K562 (cell line): ENCODE measurements around the gene VEGFA. TPM values are rescaled to one million over a fixed set of nuclear protein-coding genes. Genes with fewer than 3 reads are reported as not detected.

ENCODE experiments used
- ARHGAP35 ChIP-seq: fragments of 450-650 bp; IDR thresholded peaks from 2 replicates; pipeline ENCODE4 v1.6.1; 2018; ENCODE audit not compliant: partially characterized antibody
- CCNT2 ChIP-seq: IDR thresholded peaks from 2 replicates; pipeline ENCODE4 v1.6.1; 2011; ENCODE audit warnings: borderline replicate concordance, low read depth, mild to moderate bottlenecking, moderate library complexity, mixed read lengths, low read length; ENCODE audit not compliant: insufficient read length; ENCODE audit errors: extremely low read depth
- ESRRB ChIP-seq: fragments of 250-450 bp; sonication (Bioruptor Pico); IDR thresholded peaks from 2 replicates; pipeline ENCODE4 v1.5.0; 2020; ENCODE audit warnings: mild to moderate bottlenecking, moderate library complexity, borderline replicate concordance
- HDGF ChIP-seq: fragments of 450-650 bp; IDR thresholded peaks from 2 replicates; pipeline ENCODE4 v1.6.1; 2016
- MEF2D ChIP-seq: conservative IDR thresholded peaks from 2 replicates; pipeline ENCODE4 v1.6.1; 2016; ENCODE audit warnings: low read depth, missing genetic modification characterization, missing compliant biosample characterization
- NCOA2 ChIP-seq, 2 experiments: fragments of 450-650 bp; IDR thresholded peaks; 2 replicates each; pipeline ENCODE4 v1.6.1; 2018; ENCODE audit warnings: mild to moderate bottlenecking in 2 of 2, moderate library complexity in 1 of 2; ENCODE audit not compliant: partially characterized antibody in 2 of 2
- NUFIP1 ChIP-seq: fragments of 450-650 bp; IDR thresholded peaks from 2 replicates; pipeline ENCODE4 v1.6.1; 2018; ENCODE audit not compliant: partially characterized antibody
- PHTF2 ChIP-seq: fragments of 250-450 bp; sonication (Bioruptor Pico); IDR thresholded peaks from 2 replicates; pipeline ENCODE4 v1.5.0; 2021; ENCODE audit warnings: mild to moderate bottlenecking
- POLR2A ChIP-seq: fragments of 450-650 bp; conservative IDR thresholded peaks from 2 replicates; pipeline ENCODE4 v1.6.1; 2016
- PTTG1 ChIP-seq: fragments of 450-650 bp; IDR thresholded peaks from 2 replicates; pipeline ENCODE4 v1.6.1; 2016; ENCODE audit warnings: low read depth, mild to moderate bottlenecking, missing genetic modification characterization, missing compliant biosample characterization
- SMC3 ChIP-seq: conservative IDR thresholded peaks from 2 replicates; pipeline ENCODE4 v1.6.1; 2011; ENCODE audit warnings: low read depth, low read length, improper control_type of control experiment; ENCODE audit not compliant: insufficient read depth
- SNRNP70 ChIP-seq: fragments of 200-400 bp; formaldehyde crosslinking; optimal IDR thresholded peaks from 2 replicates; pipeline ENCODE3; 2017; ENCODE audit warnings: low read depth, low read length
- TCF7L2 ChIP-seq: fragments of 150-350 bp; IDR thresholded peaks from 2 replicates; pipeline ENCODE4 v1.6.1; 2016; ENCODE audit warnings: low read depth, mild to moderate bottlenecking, low read length, moderate library complexity
- TEAD4 ChIP-seq, 2 experiments: sonication (generic) in 1 of 2; formaldehyde crosslinking in 1 of 2; IDR thresholded peaks; 2 replicates each; pipeline versions ENCODE4 v1.6.1 to v1.8.0; 2012 to 2022; ENCODE audit warnings: borderline replicate concordance in 1 of 2, inconsistent platforms in 1 of 2, low read length in 1 of 2, mild to moderate bottlenecking in 1 of 2, missing genetic modification reagents in 1 of 2
- ZNF589 ChIP-seq: fragments of 200-800 bp; sonication (Bioruptor generic); IDR thresholded peaks from 2 replicates; pipeline ENCODE4 v1.6.1; 2016; ENCODE audit warnings: low read depth, missing genetic modification characterization, missing compliant biosample characterization
- ZNF644 ChIP-seq: fragments of 200-800 bp; sonication (Bioruptor generic); IDR thresholded peaks from 2 replicates; pipeline ENCODE4 v1.6.1; 2016; ENCODE audit warnings: low read depth, missing genetic modification characterization, missing compliant biosample characterization
- polyA plus RNA-seq, 8 experiments: library from polyadenylated mRNA; depleted of rRNA in 4 of 8; stranded (reverse) in 5 of 8; unstranded in 3 of 8; fragments of >200 nt; fragmentation: Nextera tagmentation in 2 of 8; fragmentation: Illumina TruSeq in 1 of 8; extraction: Ambion mirVana in 2 of 8; extraction: Trizol in 1 of 8; gene quantifications; 2 replicates each; pipeline versions ENCODE4 v1.2.1 to v1.2.3, GENCODE V29; 2011 to 2014; ENCODE audit warnings: inconsistent platforms in 1 of 8, missing spikeins in 1 of 8
- total RNA-seq, 7 experiments: library from RNA; depleted of rRNA in 6 of 7; stranded (reverse); fragments of >200 nt in 6 of 7; fragmentation: Illumina TruSeq in 2 of 7; extraction: Trizol in 2 of 7; gene quantifications; 2 replicates each; pipeline versions ENCODE4 v1.2.1 to v1.2.3, GENCODE V29; 2011 to 2021; ENCODE audit warnings: low replicate concordance in 1 of 7
- TF ChIP-seq, protein P1 (sequence below): fragments of 450-650 bp; formaldehyde crosslinking; IDR thresholded peaks from 2 replicates; pipeline ENCODE4 v1.4.0; 2020; ENCODE audit warnings: mild to moderate bottlenecking, moderate library complexity
- TF ChIP-seq, protein P2 (sequence below), 2 experiments: fragments of 150-350 bp in 1 of 2; IDR thresholded peaks; 2 replicates each; pipeline ENCODE4 v1.6.1; 2012 to 2016; ENCODE audit warnings: low read depth in 2 of 2, low read length in 2 of 2, mild to moderate bottlenecking in 1 of 2, moderate library complexity in 1 of 2
- TF ChIP-seq, protein P3 (sequence below): sonication (generic); formaldehyde crosslinking; IDR thresholded peaks from 2 replicates; pipeline ENCODE4 v1.5.0; 2020; ENCODE audit warnings: missing genetic modification reagents
- TF ChIP-seq, protein P4 (sequence below), 2 experiments: fragments of 450-650 bp; conservative IDR thresholded peaks; 2 replicates each; pipeline ENCODE4 v1.6.1; 2017; ENCODE audit warnings: mild to moderate bottlenecking in 2 of 2, moderate library complexity in 2 of 2

VEGFA gene
- total and polyA plus RNA-seq, 9 of the 15 experiments (the other 6 are each of a cell fraction or from before 2014, with no cell fraction given) = 14.0 to 271 (median 124) TPM

DNA sequence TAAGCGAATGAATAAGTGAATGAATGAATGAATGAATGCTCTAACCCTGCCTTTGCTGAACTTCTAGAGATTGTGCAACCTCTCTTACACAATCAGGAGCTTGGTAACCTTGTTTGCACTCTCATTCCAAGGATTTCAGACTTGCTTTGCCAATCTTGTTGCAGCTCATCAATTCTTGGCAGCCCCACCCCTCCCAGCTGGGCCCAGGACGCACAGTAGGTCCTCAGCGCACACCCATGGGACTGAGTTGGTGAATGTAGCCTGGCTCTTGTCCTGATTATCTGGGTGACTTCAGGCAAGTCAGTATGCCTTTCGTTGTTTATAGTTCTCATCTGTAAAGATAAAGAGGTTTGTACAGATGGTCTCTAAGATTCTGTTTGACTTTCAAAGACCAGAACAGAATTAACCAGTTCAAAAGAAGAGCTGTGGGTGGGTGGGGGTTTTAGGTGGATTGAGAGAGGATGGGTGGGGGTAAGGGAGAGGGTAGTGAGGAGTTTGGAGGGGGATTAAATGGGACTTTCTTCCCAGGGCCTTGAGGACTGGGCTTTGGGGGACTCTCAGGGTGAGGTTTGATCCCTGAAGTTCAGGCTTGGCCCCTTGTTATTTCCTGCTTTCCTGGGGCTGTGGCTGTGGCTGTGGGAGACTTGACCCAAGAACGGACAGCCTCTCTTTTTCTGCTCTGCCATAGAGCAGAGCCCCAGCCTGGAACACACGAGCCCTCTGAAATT lies 33.2 kb downstream of the VEGFA start (continued):
- TF ChIP-seq, protein P1, sequence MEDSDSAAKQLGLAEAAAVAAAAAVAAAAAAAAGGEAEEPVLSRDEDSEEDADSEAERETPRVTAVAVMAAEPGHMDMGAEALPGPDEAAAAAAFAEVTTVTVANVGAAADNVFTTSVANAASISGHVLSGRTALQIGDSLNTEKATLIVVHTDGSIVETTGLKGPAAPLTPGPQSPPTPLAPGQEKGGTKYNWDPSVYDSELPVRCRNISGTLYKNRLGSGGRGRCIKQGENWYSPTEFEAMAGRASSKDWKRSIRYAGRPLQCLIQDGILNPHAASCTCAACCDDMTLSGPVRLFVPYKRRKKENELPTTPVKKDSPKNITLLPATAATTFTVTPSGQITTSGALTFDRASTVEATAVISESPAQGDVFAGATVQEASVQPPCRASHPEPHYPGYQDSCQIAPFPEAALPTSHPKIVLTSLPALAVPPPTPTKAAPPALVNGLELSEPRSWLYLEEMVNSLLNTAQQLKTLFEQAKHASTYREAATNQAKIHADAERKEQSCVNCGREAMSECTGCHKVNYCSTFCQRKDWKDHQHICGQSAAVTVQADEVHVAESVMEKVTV (CRISPR knock-in tag) = no peak
- TF ChIP-seq ARHGAP35 (peak; percentile 48), POLR2A (no peak), NCOA2 (IDR thresholded peaks at IDR 0.05; ENCODE audit: partially characterized antibody in 2 of 2) (no peak), PTTG1 (tag) (no peak), SNRNP70 (no peak), PHTF2 (CRISPR knock-in tag) (no peak), TCF7L2 (no peak), NUFIP1 (no peak), TEAD4 (IDR thresholded peaks at IDR 0.05; ENCODE audit: low read length) (peak; percentile 89), TEAD4 (CRISPR knock-in tag; IDR thresholded peaks at IDR 0.05; ENCODE audit: borderline replicate concordance) (no peak), ZNF644 (no peak), CCNT2 (no peak), ZNF589 (CRISPR knock-in tag) (no peak), SMC3 (no peak), HDGF (peak; percentile 73; the same call in 1 of the 2 replicates), ESRRB (CRISPR knock-in tag) (no peak), MEF2D (tag) (peak; percentile 17; the same call in 1 of the 2 replicates)
- TF ChIP-seq, protein P2, sequence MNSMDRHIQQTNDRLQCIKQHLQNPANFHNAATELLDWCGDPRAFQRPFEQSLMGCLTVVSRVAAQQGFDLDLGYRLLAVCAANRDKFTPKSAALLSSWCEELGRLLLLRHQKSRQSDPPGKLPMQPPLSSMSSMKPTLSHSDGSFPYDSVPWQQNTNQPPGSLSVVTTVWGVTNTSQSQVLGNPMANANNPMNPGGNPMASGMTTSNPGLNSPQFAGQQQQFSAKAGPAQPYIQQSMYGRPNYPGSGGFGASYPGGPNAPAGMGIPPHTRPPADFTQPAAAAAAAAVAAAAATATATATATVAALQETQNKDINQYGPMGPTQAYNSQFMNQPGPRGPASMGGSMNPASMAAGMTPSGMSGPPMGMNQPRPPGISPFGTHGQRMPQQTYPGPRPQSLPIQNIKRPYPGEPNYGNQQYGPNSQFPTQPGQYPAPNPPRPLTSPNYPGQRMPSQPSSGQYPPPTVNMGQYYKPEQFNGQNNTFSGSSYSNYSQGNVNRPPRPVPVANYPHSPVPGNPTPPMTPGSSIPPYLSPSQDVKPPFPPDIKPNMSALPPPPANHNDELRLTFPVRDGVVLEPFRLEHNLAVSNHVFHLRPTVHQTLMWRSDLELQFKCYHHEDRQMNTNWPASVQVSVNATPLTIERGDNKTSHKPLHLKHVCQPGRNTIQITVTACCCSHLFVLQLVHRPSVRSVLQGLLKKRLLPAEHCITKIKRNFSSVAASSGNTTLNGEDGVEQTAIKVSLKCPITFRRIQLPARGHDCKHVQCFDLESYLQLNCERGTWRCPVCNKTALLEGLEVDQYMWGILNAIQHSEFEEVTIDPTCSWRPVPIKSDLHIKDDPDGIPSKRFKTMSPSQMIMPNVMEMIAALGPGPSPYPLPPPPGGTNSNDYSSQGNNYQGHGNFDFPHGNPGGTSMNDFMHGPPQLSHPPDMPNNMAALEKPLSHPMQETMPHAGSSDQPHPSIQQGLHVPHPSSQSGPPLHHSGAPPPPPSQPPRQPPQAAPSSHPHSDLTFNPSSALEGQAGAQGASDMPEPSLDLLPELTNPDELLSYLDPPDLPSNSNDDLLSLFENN (IDR thresholded peaks at IDR 0.05; ENCODE audit: low read depth in 2 of 2, low read length in 2 of 2) = 0 out of 4 replicates have a peak, but pooled peaks of 1 of the 2 experiments have one; percentile 33
- TF ChIP-seq, protein P3, sequence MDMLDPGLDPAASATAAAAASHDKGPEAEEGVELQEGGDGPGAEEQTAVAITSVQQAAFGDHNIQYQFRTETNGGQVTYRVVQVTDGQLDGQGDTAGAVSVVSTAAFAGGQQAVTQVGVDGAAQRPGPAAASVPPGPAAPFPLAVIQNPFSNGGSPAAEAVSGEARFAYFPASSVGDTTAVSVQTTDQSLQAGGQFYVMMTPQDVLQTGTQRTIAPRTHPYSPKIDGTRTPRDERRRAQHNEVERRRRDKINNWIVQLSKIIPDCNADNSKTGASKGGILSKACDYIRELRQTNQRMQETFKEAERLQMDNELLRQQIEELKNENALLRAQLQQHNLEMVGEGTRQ = no peak
- TF ChIP-seq, protein P4, sequence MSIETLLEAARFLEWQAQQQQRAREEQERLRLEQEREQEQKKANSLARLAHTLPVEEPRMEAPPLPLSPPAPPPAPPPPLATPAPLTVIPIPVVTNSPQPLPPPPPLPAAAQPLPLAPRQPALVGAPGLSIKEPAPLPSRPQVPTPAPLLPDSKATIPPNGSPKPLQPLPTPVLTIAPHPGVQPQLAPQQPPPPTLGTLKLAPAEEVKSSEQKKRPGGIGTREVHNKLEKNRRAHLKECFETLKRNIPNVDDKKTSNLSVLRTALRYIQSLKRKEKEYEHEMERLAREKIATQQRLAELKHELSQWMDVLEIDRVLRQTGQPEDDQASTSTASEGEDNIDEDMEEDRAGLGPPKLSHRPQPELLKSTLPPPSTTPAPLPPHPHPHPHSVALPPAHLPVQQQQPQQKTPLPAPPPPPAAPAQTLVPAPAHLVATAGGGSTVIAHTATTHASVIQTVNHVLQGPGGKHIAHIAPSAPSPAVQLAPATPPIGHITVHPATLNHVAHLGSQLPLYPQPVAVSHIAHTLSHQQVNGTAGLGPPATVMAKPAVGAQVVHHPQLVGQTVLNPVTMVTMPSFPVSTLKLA (conservative IDR thresholded peaks at IDR 0.05) = no peak; a peak in 2 of 4 replicates
